Measurements from ENCODE around the gene RETREG3. TPM values are rescaled to one million over a fixed set of nuclear protein-coding genes. Genes with fewer than 3 reads are reported as not detected.
"Not testable (repeated sequence)": the region's sequence is repeated elsewhere in the genome, so short reads cannot be mapped to it uniquely, and the experiment has no call there.

Gene RETREG3
- total RNA-seq, 1 experiment from 2014 or later = 28.7 TPM

- no peak for DNase-seq (ENCODE audit: low spot score)
Measured at GRCh38 chr17:42613699-42614295, 4.6 kb upstream of the RETREG3 start.

GRCh38 chr17:42612013-42612412 lies 2.8 kb upstream of the RETREG3 start:
- DNase-seq (ENCODE audit: low spot score) = no peak

GRCh38 chr17:42609814-42610801 lies 934 bp upstream of the RETREG3 start:
- not testable (repeated sequence) for DNase-seq (ENCODE audit: low spot score)

GRCh38 chr17:42608305-42609181 lies 631 bp downstream of the RETREG3 start:
- no peak for DNase-seq (ENCODE audit: low spot score)

GRCh38 chr17:42607769-42608168 lies 1.4 kb downstream of the RETREG3 start:
- DNase-seq (ENCODE audit: low spot score) = no peak

- DNase-seq (ENCODE audit: low spot score) = no peak
Measured at GRCh38 chr17:42603318-42603717, 5.9 kb downstream of the RETREG3 start.

GRCh38 chr17:42598905-42599304 lies 10.3 kb downstream of the RETREG3 start:
- DNase-seq (ENCODE audit: low spot score) = no peak

GRCh38 chr17:42596386-42596785 lies 12.8 kb downstream of the RETREG3 start:
- DNase-seq (ENCODE audit: low spot score) = no peak

GRCh38 chr17:42591411-42591810 lies 17.8 kb downstream of the RETREG3 start:
- DNase-seq (ENCODE audit: low spot score) = no peak

GRCh38 chr17:42590886-42591285 lies 18.3 kb downstream of the RETREG3 start:
- DNase-seq (ENCODE audit: low spot score) = no peak

GRCh38 chr17:42586514-42587230 lies 22.5 kb downstream of the RETREG3 start:
- no peak for DNase-seq (ENCODE audit: low spot score)

GRCh38 chr17:42585353-42585752 lies 23.8 kb downstream of the RETREG3 start:
- DNase-seq (ENCODE audit: low spot score) = no peak

GRCh38 chr17:42584880-42585279 lies 24.3 kb downstream of the RETREG3 start:
- DNase-seq (ENCODE audit: low spot score) = no peak

- DNase-seq (ENCODE audit: low spot score) = no peak
Measured at GRCh38 chr17:42581744-42582270, 27.4 kb downstream of the RETREG3 start.

GRCh38 chr17:42579794-42580551 lies 29.2 kb downstream of the RETREG3 start:
- no peak for DNase-seq (ENCODE audit: low spot score)

GRCh38 chr17:42578282-42578869 lies 30.8 kb downstream of the RETREG3 start:
- DNase-seq (ENCODE audit: low spot score) = peak; percentile 70

- peak; percentile 89 for DNase-seq (ENCODE audit: low spot score)
Measured at GRCh38 chr17:42577532-42578281, 31.5 kb downstream of the RETREG3 start, which contains the start of gene PSMC3IP. PSMC3IP (minus strand) TSS chr17:42577729; CDS start chr17:42577686, 43 bp downstream.

- no peak for DNase-seq (ENCODE audit: low spot score)
Measured at GRCh38 chr17:42577140-42577531, 32.0 kb downstream of the RETREG3 start.

- DNase-seq (ENCODE audit: low spot score) = no peak
Measured at GRCh38 chr17:42574463-42574862, 34.7 kb downstream of the RETREG3 start.
